HUES6 (cell line): ENCODE results near the gene SFT2D1.

Experiments used
- H3K27ac ChIP-seq: 2 replicates; pipeline ENCODE4 v1.7.0; 2013; ENCODE audit warnings: low read depth, mild to moderate bottlenecking, low read length, inconsistent platforms
- H3K27me3 ChIP-seq: 2 replicates; pipeline ENCODE4 v1.6.1; 2013; ENCODE audit warnings: low read length; ENCODE audit not compliant: control insufficient read depth, insufficient read depth
- H3K36me3 ChIP-seq: 2 replicates; pipeline ENCODE4 v1.6.1; 2013; ENCODE audit warnings: low read length; ENCODE audit not compliant: control insufficient read depth, insufficient read depth
- H3K4me1 ChIP-seq: 2 replicates; pipeline ENCODE4 v1.6.1; 2013; ENCODE audit warnings: low read length; ENCODE audit not compliant: control insufficient read depth, insufficient read depth
- H3K4me3 ChIP-seq: 2 replicates; pipeline ENCODE4 v1.5.1; 2013; ENCODE audit warnings: low read depth, low read length
- H3K9ac ChIP-seq: one replicate; pipeline ENCODE4 v1.6.1; 2013; ENCODE audit warnings: mild to moderate bottlenecking, low read length
- H3K9me3 ChIP-seq: 2 replicates; pipeline ENCODE4 v1.6.1; 2013; ENCODE audit warnings: low read depth, low read length; ENCODE audit not compliant: control insufficient read depth, insufficient read depth

The SFT2D1 gene

GRCh38 chr6:166274739-166275370 is 67.5 kb downstream of the SFT2D1 start:
- Histone ChIP-seq H3K27me3 (peaks cover 23% of the 10 kb centered on the region), H3K27ac (no peak overlapping the region), H3K36me3 (no peaks in the 10 kb centered on the region), H3K4me1 (no peaks in the 10 kb centered on the region), H3K9ac (no peak overlapping the region), H3K9me3 (no peaks in the 10 kb centered on the region), H3K4me3 (no peak overlapping the region)

- H3K9me3 ChIP-seq = no peaks in the 10 kb centered on the region
- H3K27ac ChIP-seq = no peak overlapping the region
- H3K4me1 ChIP-seq = peaks cover under 1% of the 10 kb centered on the region; the same call in 1 of the 2 replicates
- H3K36me3 ChIP-seq = no peaks in the 10 kb centered on the region
- H3K9ac ChIP-seq = no peak overlapping the region
- peaks cover 29% of the 10 kb centered on the region for H3K27me3 ChIP-seq
- H3K4me3 ChIP-seq = no peak overlapping the region
Measured at GRCh38 chr6:166274163-166274562, 68.2 kb downstream of the SFT2D1 start.

- Histone ChIP-seq H3K4me1 (peaks cover 24% of the 10 kb centered on the region), H3K9ac (no peak overlapping the region), H3K27ac (no peak overlapping the region), H3K9me3 (no peaks in the 10 kb centered on the region), H3K36me3 (no peaks in the 10 kb centered on the region), H3K27me3 (peaks cover 35% of the 10 kb centered on the region), H3K4me3 (no peak overlapping the region)
Measured at GRCh38 chr6:166271376-166271765, 71.0 kb downstream of the SFT2D1 start.

- Histone ChIP-seq H3K27ac (no peak overlapping the region), H3K4me3 (no peak overlapping the region), H3K27me3 (peaks cover 30% of the 10 kb centered on the region), H3K9ac (no peak overlapping the region), H3K4me1 (peaks cover 24% of the 10 kb centered on the region), H3K9me3 (no peaks in the 10 kb centered on the region), H3K36me3 (no peaks in the 10 kb centered on the region)
Measured at GRCh38 chr6:166270706-166271375, 71.5 kb downstream of the SFT2D1 start.
